ENCODE data around the gene COL18A1.

- TF ChIP-seq PATZ1 (CRISPR knock-in tag; IDR thresholded peaks at IDR 0.05; ENCODE audit: borderline replicate concordance) = no peak
- no peak for TF ChIP-seq ZFP3 (CRISPR knock-in tag; IDR thresholded peaks at IDR 0.05)
- TF ChIP-seq ESRRG (CRISPR knock-in tag; IDR thresholded peaks at IDR 0.05) = no peak
- no peak for TF ChIP-seq TOX (CRISPR knock-in tag; IDR thresholded peaks at IDR 0.05; ENCODE audit: borderline replicate concordance)
- no peak for TF ChIP-seq ZFP30 (CRISPR knock-in tag; IDR thresholded peaks at IDR 0.05)
- TF ChIP-seq ARNTL (CRISPR knock-in tag; IDR thresholded peaks at IDR 0.05; ENCODE audit: borderline replicate concordance, low read depth) = no peak
- TF ChIP-seq ZNF8 (CRISPR knock-in tag; IDR thresholded peaks at IDR 0.05) = no peak
Measured at GRCh38 chr21:45546636-45547544, 141.9 kb downstream of the COL18A1 start.
